H9 (cell line): ENCODE measurements around the gene FASLG. TPM values are rescaled to one million over a fixed set of nuclear protein-coding genes. Genes with fewer than 3 reads are reported as not detected.

ENCODE experiments used
- DNase-seq: peaks from one replicate; pipeline ENCODE4 v3.0.0-alpha.2; 2017
- H2AFZ ChIP-seq: one replicate; pipeline ENCODE4 v1.6.1; 2013; ENCODE audit warnings: mild to moderate bottlenecking, low read length, control low read depth, moderate library complexity
- H2AK5ac ChIP-seq: 2 replicates; pipeline ENCODE4 v1.6.1; 2013; ENCODE audit warnings: low read length, control low read depth, mixed read lengths; ENCODE audit not compliant: insufficient read length
- H2BK120ac ChIP-seq: one replicate; pipeline ENCODE4 v1.6.1; 2013; ENCODE audit warnings: low read depth, mild to moderate bottlenecking, low read length, control low read depth, inconsistent platforms; ENCODE audit not compliant: poor library complexity, severe bottlenecking
- H2BK12ac ChIP-seq: 2 replicates; pipeline ENCODE4 v1.6.1; 2013; ENCODE audit warnings: low read length, control low read depth, mixed read lengths, low read depth; ENCODE audit not compliant: insufficient read length
- H2BK15ac ChIP-seq: 2 replicates; pipeline ENCODE4 v1.6.1; 2013; ENCODE audit warnings: low read depth, low read length, control low read depth
- H2BK20ac ChIP-seq: one replicate; pipeline ENCODE4 v1.6.1; 2013; ENCODE audit warnings: low read depth, mild to moderate bottlenecking, low read length, control low read depth, inconsistent platforms; ENCODE audit not compliant: poor library complexity, severe bottlenecking
- H2BK5ac ChIP-seq: 2 replicates; pipeline ENCODE4 v1.6.1; 2013; ENCODE audit warnings: low read length, control low read depth, mixed read lengths; ENCODE audit not compliant: insufficient read length
- H3K14ac ChIP-seq: 2 replicates; pipeline ENCODE4 v1.6.1; 2013; ENCODE audit warnings: low read length, control low read depth; ENCODE audit not compliant: insufficient read depth
- H3K18ac ChIP-seq: 2 replicates; pipeline ENCODE4 v1.6.1; 2013; ENCODE audit warnings: low read depth, mild to moderate bottlenecking, mixed read lengths, low read length, control low read depth; ENCODE audit not compliant: insufficient read length
- H3K23ac ChIP-seq: 2 replicates; pipeline ENCODE4 v1.6.1; 2013; ENCODE audit warnings: low read length, control low read depth, mixed read lengths, low read depth; ENCODE audit not compliant: insufficient read length
- H3K23me2 ChIP-seq: 2 replicates; pipeline ENCODE4 v1.6.1; 2013; ENCODE audit warnings: low read depth, mild to moderate bottlenecking, mixed read lengths, low read length, control low read depth; ENCODE audit not compliant: insufficient read length, poor library complexity, severe bottlenecking
- H3K27ac ChIP-seq: 2 replicates; pipeline ENCODE4 v1.5.1; 2013; ENCODE audit warnings: low read length, control low read depth, mixed read lengths, low read depth; ENCODE audit not compliant: insufficient read length
- H3K27me3 ChIP-seq: 2 replicates; pipeline ENCODE4 v1.6.1; 2013; ENCODE audit warnings: low read length, control low read depth, inconsistent platforms; ENCODE audit not compliant: insufficient read depth
- H3K4ac ChIP-seq: 2 replicates; pipeline ENCODE4 v1.6.1; 2013; ENCODE audit warnings: low read depth, mild to moderate bottlenecking, control low read depth, inconsistent platforms, low read length, moderate library complexity
- H3K4me1 ChIP-seq: 2 replicates; pipeline ENCODE4 v1.6.1; 2013; ENCODE audit warnings: low read length, control low read depth, inconsistent platforms; ENCODE audit not compliant: insufficient read depth
- H3K4me2 ChIP-seq: 2 replicates; pipeline ENCODE4 v1.6.1; 2013; ENCODE audit warnings: low read length, control low read depth, mixed read lengths; ENCODE audit not compliant: insufficient read length, insufficient read depth
- H3K56ac ChIP-seq: 2 replicates; pipeline ENCODE4 v1.6.1; 2013; ENCODE audit warnings: low read depth, mild to moderate bottlenecking, mixed read lengths, low read length, control low read depth; ENCODE audit not compliant: insufficient read length
- H3K79me1 ChIP-seq: 2 replicates; pipeline ENCODE4 v1.6.1; 2013; ENCODE audit warnings: low read depth, mild to moderate bottlenecking, moderate library complexity, low read length, control low read depth, inconsistent platforms; ENCODE audit not compliant: insufficient read depth, poor library complexity, severe bottlenecking
- H3K79me2 ChIP-seq: 2 replicates; pipeline ENCODE4 v1.6.1; 2013; ENCODE audit warnings: low read length, control low read depth, inconsistent platforms; ENCODE audit not compliant: insufficient read depth
- H3K9ac ChIP-seq: 2 replicates; pipeline ENCODE4 v1.6.1; 2013; ENCODE audit warnings: low read length, control low read depth, mixed read lengths; ENCODE audit not compliant: insufficient read length; ENCODE audit errors: extremely low read depth
- H3K9me3 ChIP-seq: one replicate; pipeline ENCODE4 v1.6.1; 2013; ENCODE audit warnings: low read depth, low read length, inconsistent platforms; ENCODE audit not compliant: control insufficient read depth
- H3T11ph ChIP-seq: one replicate; pipeline ENCODE4 v1.6.1; 2013; ENCODE audit warnings: mild to moderate bottlenecking, low read length, control low read depth, inconsistent platforms
- H4K20me1 ChIP-seq: one replicate; pipeline ENCODE4 v1.6.1; 2013; ENCODE audit not compliant: control insufficient read depth, insufficient read length, insufficient read depth
- H4K5ac ChIP-seq: 2 replicates; pipeline ENCODE4 v1.6.1; 2013; ENCODE audit warnings: low read depth, mild to moderate bottlenecking, mixed read lengths, low read length, control low read depth; ENCODE audit not compliant: insufficient read length
- H4K8ac ChIP-seq: replicated peaks from 2 replicates; pipeline ENCODE4 v1.6.1; 2013; ENCODE audit warnings: low read length, control low read depth, mixed read lengths, low read depth; ENCODE audit not compliant: insufficient read length
- H4K91ac ChIP-seq: 2 replicates; pipeline ENCODE4 v1.6.1; 2013; ENCODE audit warnings: low read depth, mild to moderate bottlenecking, moderate library complexity, mixed read lengths, low read length, control low read depth; ENCODE audit not compliant: insufficient read length
- H3K27ac Mint-ChIP-seq, 3 experiments: 2 replicates in 2 of 3; 3 replicates in 1 of 3; pipeline ENCODE4 v1.8.0; 2020 to 2021; ENCODE audit warnings: mixed read lengths in 3 of 3, mild to moderate bottlenecking in 1 of 3, moderate library complexity in 1 of 3
- H3K27me3 Mint-ChIP-seq: 2 replicates; pipeline ENCODE4 v1.8.0; 2021; ENCODE audit warnings: low read depth, mild to moderate bottlenecking, moderate library complexity, mixed read lengths
- H3K36me3 Mint-ChIP-seq, 3 experiments: 2 replicates in 2 of 3; 3 replicates in 1 of 3; pipeline ENCODE4 v1.8.0; 2020 to 2021; ENCODE audit warnings: low read depth in 3 of 3, mixed read lengths in 3 of 3; ENCODE audit not compliant: insufficient read depth in 1 of 3
- H3K4me1 Mint-ChIP-seq, 2 experiments: 2 replicates each; pipeline ENCODE4 v1.8.0; 2020; ENCODE audit warnings: mixed read lengths in 2 of 2
- H3K4me3 Mint-ChIP-seq, 2 experiments: 2 replicates in 1 of 2; 3 replicates in 1 of 2; pipeline ENCODE4 v1.8.0; 2020 to 2021; ENCODE audit warnings: mild to moderate bottlenecking in 2 of 2, mixed read lengths in 2 of 2, moderate library complexity in 1 of 2
- H3K9me3 Mint-ChIP-seq, 2 experiments: 2 replicates in 1 of 2; 3 replicates in 1 of 2; pipeline ENCODE4 v1.8.0; 2020; ENCODE audit warnings: mild to moderate bottlenecking in 2 of 2, mixed read lengths in 2 of 2, moderate library complexity in 1 of 2
- CTCF ChIP-seq: fragments of 200-600 bp; sonication (generic); conservative IDR thresholded peaks from 3 replicates; pipeline ENCODE4 v1.8.0; 2021; ENCODE audit warnings: antibody characterized with exemption, mild to moderate bottlenecking
- WGBS: extraction: QIAGEN DNeasy Blood & Tissue Kit; methylation state at CpG from one replicate; pipeline ENCODE4 v1.1.7; 2013; ENCODE audit warnings: missing lambda C conversion rate, low lambda C conversion rate, mixed read lengths; ENCODE audit not compliant: insufficient read length; ENCODE audit errors: extremely low coverage; 5-methylcytosine and 5-hydroxymethylcytosine counted together
- total RNA-seq: library from RNA; stranded (reverse); gene quantifications from 2 replicates; pipeline ENCODE4 v1.2.1, GENCODE V29; 2021

The FASLG gene
- total RNA-seq, 1 experiment from 2014 or later, result not detected

- H3K27me3 Mint-ChIP-seq, result no peaks in the 10 kb centered on the region
These were observed 36.4 kb upstream of the FASLG start for GRCh38 chr1:172622541-172622940.

More at GRCh38 chr1:172622541-172622940, 36.4 kb upstream of the FASLG start:
- H3K79me2 ChIP-seq, result no peaks in the 10 kb centered on the region
- no peak overlapping the region for H3K27ac Mint-ChIP-seq
- H3K9me3 Mint-ChIP-seq, result peaks cover 33 to 40% of the 10 kb centered on the region in 2 experiments
- H3T11ph ChIP-seq, result no peak overlapping the region
- no peak overlapping the region for H3K9ac ChIP-seq
- no peaks in the 10 kb centered on the region for H3K27me3 ChIP-seq
- H3K4me1 Mint-ChIP-seq, result no peaks in the 10 kb centered on the region
- no peak overlapping the region for H2BK120ac ChIP-seq
- no peaks in the 10 kb centered on the region for H3K23me2 ChIP-seq
- TF ChIP-seq CTCF, result no peak
- no peak overlapping the region for H3K4me3 Mint-ChIP-seq
- no peak overlapping the region for H2BK12ac ChIP-seq
- no peak overlapping the region for H3K4ac ChIP-seq
- no peak overlapping the region for H4K5ac ChIP-seq
- no peak for DNase-seq
- no peak overlapping the region for H3K14ac ChIP-seq
- no peak overlapping the region for H3K18ac ChIP-seq
- H3K4me1 ChIP-seq, result no peaks in the 10 kb centered on the region
- peaks cover 25% of the 10 kb centered on the region for H3K9me3 ChIP-seq
- WGBS, result no CpG with 5 or more reads among the region's 3 CpGs
- H3K36me3 Mint-ChIP-seq, result peaks cover 19 to 42% (median 36%) of the 10 kb centered on the region in 3 experiments
- no peak overlapping the region for H2BK5ac ChIP-seq
- no peak overlapping the region for H2AK5ac ChIP-seq
- no peaks in the 10 kb centered on the region for H4K20me1 ChIP-seq
- H2BK20ac ChIP-seq, result no peak overlapping the region
- H3K27ac ChIP-seq, result no peak overlapping the region
- no peak overlapping the region for H4K8ac ChIP-seq
- H3K23ac ChIP-seq, result no peak overlapping the region
- H3K4me2 ChIP-seq, result no peak overlapping the region
- no peak overlapping the region for H2AFZ ChIP-seq
- no peak overlapping the region for H2BK15ac ChIP-seq
- no peak overlapping the region for H3K56ac ChIP-seq
- no peaks in the 10 kb centered on the region for H3K79me1 ChIP-seq
- H4K91ac ChIP-seq, result no peak overlapping the region
